ENCODE data around the gene OR14J1.

- peak; percentile 54 for TF ChIP-seq CTCF (conservative IDR thresholded peaks at IDR 0.05; ENCODE audit: low read length)
- no peak for TF ChIP-seq EZH2phosphoT487 (IDR thresholded peaks at IDR 0.05; ENCODE audit: borderline replicate concordance)
These were observed 54.1 kb downstream of the OR14J1 start for GRCh38 chr6:29355603-29356002.
